ENCODE data around the gene QSER1.

Gene QSER1

DNA sequence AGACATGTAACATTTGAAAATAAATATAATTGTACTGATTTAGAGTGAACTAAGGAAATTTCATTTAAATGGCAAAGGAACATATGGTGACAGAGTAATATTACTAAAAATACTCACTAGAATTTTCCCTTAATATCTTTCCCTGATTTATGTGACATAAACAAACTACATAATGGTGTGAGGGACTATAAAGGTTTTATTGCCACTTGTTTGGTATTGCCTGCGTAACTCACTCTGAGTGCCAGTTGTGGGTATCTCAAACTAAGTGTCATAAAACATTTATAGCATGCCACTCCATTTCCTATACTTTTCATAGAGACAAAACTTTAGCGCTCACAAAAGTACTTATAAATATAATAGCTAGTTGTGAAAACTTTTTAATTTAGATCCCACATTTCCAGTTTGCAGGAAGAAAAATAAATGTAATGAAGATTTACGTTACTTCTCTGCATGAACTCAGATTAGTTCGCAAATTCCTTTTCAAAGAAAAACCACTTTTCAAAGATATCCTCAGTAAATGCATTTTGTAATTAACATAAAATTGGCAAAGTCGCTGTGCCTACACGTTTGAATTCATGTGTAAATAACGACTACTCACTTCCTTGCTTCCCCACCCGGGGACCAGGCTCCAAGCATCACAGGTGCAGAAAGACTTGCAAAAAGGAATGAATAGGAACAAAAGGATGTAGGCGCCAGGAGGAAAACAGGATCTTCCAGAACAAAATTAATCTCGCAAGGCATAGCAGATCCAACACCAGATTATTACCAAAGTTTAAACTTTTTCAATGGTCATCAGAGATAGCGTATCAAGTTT, 1.6 kb upstream of the QSER1 start:
- Histone ChIP-seq H3K9ac (ENCODE audit: low read depth, low read length) (peak overlapping the region; percentile 96), H3K27ac (ENCODE audit: low read depth, low read length) (peak overlapping the region; percentile 100)

DNA sequence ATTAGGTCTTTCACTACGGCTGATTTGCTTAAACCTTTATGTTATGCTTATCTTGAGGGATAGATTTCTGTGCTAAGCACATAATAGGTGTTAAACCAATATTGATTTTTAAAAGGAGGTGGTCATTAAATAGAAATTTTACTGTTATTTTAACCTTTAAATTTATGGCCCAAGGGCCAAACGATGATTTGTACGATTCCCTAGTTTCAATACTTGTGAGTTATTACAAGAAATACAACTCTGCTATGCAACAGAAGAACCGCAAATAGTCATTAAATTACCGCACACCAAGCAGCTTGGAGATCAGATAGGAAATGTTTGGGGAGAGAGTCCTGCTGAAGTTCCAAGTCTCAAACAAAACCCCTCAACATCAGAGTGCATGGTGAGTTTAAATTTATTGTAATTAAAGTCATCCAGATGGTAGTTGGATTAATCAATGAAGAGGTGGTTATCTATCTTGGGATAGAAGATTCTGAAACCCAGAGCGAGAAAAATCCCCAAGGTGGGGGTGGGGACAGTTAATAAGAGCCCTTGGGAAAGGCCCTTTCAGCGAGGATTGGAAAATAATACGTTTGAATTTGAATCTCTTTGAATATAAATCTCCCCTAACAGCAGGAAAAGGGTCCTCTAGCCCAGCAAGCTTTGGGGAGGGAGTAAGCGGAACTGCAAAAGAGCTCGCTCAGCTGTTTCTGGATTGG, 805 bp upstream of the QSER1 start:
- Histone ChIP-seq H3K4me1 (ENCODE audit: insufficient read depth, low read length) (peaks cover 26% of the 10 kb centered on the region), H3K27ac (ENCODE audit: low read depth, low read length) (peak overlapping the region; percentile 100), H3K9me3 (ENCODE audit: insufficient read depth, low read depth, low read length) (peaks cover 5% of the 10 kb centered on the region; the same call in 1 of the 2 replicates), H3K4me3 (ENCODE audit: low read length) (peak overlapping the region; percentile 79), H3K9ac (ENCODE audit: low read depth, low read length) (peak overlapping the region; percentile 96), H3K27me3 (ENCODE audit: insufficient read depth, low read length) (no peaks in the 10 kb centered on the region), H3K36me3 (ENCODE audit: insufficient read depth, low read length) (peaks cover 8% of the 10 kb centered on the region)
- WGBS = 1% methylated on average over 5 of the region's 10 CpGs

More for the DNA sequence above, 1.6 kb upstream of the QSER1 start:
- Histone ChIP-seq H3K36me3 (ENCODE audit: insufficient read depth, low read length) (peaks cover 6% of the 10 kb centered on the region; the same call in 1 of the 2 replicates), H3K4me3 (ENCODE audit: low read length) (peak overlapping the region; percentile 79), H3K4me1 (ENCODE audit: insufficient read depth, low read length) (peaks cover 23% of the 10 kb centered on the region), H3K27me3 (ENCODE audit: insufficient read depth, low read length) (no peaks in the 10 kb centered on the region), H3K9me3 (ENCODE audit: insufficient read depth, low read depth, low read length) (peaks cover 5% of the 10 kb centered on the region; the same call in 1 of the 2 replicates)
- 3% methylated on average over 9 of the region's 11 CpGs for WGBS

DNA sequence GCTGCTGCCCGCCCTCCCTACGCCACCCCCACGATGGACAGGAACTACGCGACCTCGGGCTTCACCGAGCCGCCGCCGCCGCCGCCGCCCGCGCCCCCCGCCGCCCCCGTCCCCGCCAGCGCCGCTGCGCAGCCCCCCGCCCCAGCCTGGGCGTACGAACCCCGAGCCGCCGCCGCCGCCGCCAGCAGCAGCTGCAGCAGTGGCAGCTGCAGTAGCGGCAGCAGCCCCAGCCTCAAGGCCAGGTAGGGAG, 407 bp downstream of the QSER1 start:
- H3K9me3 ChIP-seq (ENCODE audit: insufficient read depth, low read depth, low read length) = peaks cover 5% of the 10 kb centered on the region; the same call in 1 of the 2 replicates
- no peaks in the 10 kb centered on the region for H3K27me3 ChIP-seq (ENCODE audit: insufficient read depth, low read length)
- H3K4me3 ChIP-seq (ENCODE audit: low read length) = peak overlapping the region; percentile 93
- H3K4me1 ChIP-seq (ENCODE audit: insufficient read depth, low read length) = peaks cover 35% of the 10 kb centered on the region
- peak overlapping the region; percentile 100 for H3K27ac ChIP-seq (ENCODE audit: low read depth, low read length)
- WGBS = under 1% methylated on average over 32 of the region's 32 CpGs
- H3K9ac ChIP-seq (ENCODE audit: low read depth, low read length) = peak overlapping the region; percentile 96
- H3K36me3 ChIP-seq (ENCODE audit: insufficient read depth, low read length) = peaks cover 12% of the 10 kb centered on the region

DNA sequence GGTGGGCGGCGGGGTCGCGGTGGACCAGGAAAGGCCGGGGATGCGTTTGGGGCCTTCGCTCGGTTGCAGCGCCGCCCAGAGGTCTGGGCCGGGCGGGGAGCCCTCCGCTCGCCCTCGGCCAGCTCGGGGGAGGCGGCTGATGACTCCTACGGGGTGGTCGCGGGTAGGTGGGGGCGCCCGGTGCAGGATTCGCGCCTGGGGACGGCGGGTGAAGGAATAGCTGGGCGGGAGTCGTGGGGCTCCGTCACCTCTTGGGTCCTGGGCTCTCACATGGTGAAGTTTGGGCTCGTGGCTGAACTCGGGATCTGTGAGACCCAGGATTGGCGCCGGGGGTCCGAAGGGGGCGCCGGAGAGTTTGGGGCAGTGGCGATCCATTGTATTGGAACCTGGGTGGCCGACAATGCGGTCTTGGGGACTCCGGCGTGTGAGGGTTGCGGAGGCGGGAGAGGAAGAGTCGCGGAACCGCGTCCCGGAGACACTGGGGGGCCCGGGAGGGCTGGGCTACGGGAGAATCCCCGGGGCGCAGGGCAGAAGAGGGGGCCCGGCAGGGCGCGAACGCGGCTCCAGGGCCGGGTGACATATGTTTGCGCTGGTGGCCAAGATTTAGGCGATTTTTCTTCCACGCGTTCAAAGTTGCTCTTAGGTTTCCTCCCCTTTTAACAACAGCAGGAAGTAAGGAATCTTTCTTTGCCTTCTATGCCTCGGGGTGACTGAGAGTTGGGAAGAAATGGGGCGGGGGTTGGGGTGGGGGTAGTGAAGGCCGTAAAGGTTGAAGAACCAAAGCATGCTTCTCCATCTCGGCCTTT, 935 bp downstream of the QSER1 start:
- WGBS = under 1% methylated on average over 66 of the region's 66 CpGs
- H3K4me3 ChIP-seq (ENCODE audit: low read length) = peak overlapping the region; percentile 93
- peak overlapping the region; percentile 100 for H3K27ac ChIP-seq (ENCODE audit: low read depth, low read length)

DNA sequence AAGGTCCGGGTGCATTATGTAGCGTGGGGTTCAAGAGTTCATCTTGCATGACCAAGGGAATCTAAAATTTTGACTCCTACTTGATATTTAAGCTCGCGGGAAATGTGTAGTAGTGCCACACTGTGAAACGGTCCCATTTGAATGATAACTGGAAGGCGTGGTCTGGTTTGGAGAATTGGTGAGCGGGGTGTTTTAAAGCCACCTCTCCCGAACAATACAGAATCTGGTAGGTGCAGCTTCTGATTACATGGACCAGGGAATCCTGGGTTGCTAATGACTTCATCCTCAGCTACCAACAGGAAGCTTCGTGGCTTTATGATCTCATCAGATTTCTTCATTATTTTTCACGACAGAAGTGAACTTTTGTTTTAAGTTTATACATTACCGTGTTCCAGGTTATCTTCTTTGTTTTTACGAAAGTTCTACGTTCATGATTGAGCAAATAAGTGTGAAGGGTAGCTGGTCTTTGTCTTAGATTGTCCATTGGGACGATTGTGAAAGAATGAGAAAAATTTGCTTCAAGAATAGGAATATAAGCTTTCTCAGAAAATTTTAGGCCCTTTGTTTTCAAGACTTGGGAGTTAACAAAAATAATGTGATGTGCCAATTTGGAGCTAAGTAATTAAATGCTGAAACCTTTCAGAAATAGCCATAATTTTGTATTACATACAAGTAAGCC, 1.7 kb downstream of the QSER1 start:
- WGBS = 1% methylated on average over 14 of the region's 14 CpGs
- Histone ChIP-seq H3K27ac (ENCODE audit: low read depth, low read length) (peak overlapping the region; percentile 100), H3K27me3 (ENCODE audit: insufficient read depth, low read length) (no peaks in the 10 kb centered on the region), H3K36me3 (ENCODE audit: insufficient read depth, low read length) (peaks cover 21% of the 10 kb centered on the region), H3K9ac (ENCODE audit: low read depth, low read length) (peak overlapping the region; percentile 96), H3K9me3 (ENCODE audit: insufficient read depth, low read depth, low read length) (no peaks in the 10 kb centered on the region), H3K4me1 (ENCODE audit: insufficient read depth, low read length) (peaks cover 37% of the 10 kb centered on the region), H3K4me3 (ENCODE audit: low read length) (peak overlapping the region; percentile 93)

More for the DNA sequence above, 935 bp downstream of the QSER1 start:
- H3K9me3 ChIP-seq (ENCODE audit: insufficient read depth, low read depth, low read length) = peaks cover 5% of the 10 kb centered on the region; the same call in 1 of the 2 replicates
- H3K27me3 ChIP-seq (ENCODE audit: insufficient read depth, low read length) = no peaks in the 10 kb centered on the region
- peaks cover 35% of the 10 kb centered on the region for H3K4me1 ChIP-seq (ENCODE audit: insufficient read depth, low read length)
- peak overlapping the region; percentile 96 for H3K9ac ChIP-seq (ENCODE audit: low read depth, low read length)
- peaks cover 13% of the 10 kb centered on the region for H3K36me3 ChIP-seq (ENCODE audit: insufficient read depth, low read length)

DNA sequence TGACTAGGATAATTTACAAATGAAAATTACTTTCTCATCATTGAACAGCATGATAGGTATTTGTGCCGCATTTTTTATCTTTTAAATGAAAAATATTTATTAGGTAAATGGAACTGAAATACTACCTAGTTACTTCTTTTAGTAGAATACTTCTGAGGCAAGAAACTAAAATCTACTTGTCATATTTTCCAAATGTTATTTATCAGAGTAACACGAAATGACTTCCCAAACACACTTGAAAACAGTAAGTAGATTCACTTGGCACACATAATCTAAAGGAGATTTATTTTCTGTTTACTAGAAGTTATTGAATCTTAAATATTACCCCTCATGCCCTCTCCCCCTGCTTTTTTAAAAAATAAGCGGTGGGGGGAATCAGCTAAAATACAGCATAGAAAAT, 2.3 kb downstream of the QSER1 start:
- H3K9ac ChIP-seq (ENCODE audit: low read depth, low read length) = peak overlapping the region; percentile 96
- H3K27ac ChIP-seq (ENCODE audit: low read depth, low read length) = peak overlapping the region; percentile 100; the same call in 1 of the 2 replicates
- H3K27me3 ChIP-seq (ENCODE audit: insufficient read depth, low read length) = no peaks in the 10 kb centered on the region
- peaks cover 41% of the 10 kb centered on the region for H3K4me1 ChIP-seq (ENCODE audit: insufficient read depth, low read length)
- 29% methylated on average over 1 of the region's 3 CpGs for WGBS
- peaks cover 27% of the 10 kb centered on the region for H3K36me3 ChIP-seq (ENCODE audit: insufficient read depth, low read length)
- H3K9me3 ChIP-seq (ENCODE audit: insufficient read depth, low read depth, low read length) = no peaks in the 10 kb centered on the region
- peak overlapping the region; percentile 93 for H3K4me3 ChIP-seq (ENCODE audit: low read length)

DNA sequence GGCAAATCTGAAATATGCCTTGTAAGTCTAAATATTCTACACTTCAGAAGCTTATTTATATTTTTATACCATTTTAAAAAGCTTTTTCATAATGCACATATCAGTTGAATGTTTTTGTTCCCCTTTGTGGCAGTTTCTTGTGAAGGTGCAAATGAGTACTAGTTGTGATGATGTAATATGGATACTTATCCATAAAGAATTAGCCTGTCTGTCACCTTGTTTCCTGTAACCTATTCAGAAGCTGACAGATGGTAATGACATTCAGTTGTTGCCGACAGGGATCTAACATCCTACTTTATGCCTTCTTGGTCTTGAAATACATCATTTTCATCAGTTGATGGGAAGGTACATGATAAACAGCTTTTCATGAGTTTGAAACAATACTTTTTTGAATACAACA, 2.9 kb downstream of the QSER1 start:
- Histone ChIP-seq H3K36me3 (ENCODE audit: insufficient read depth, low read length) (peaks cover 28% of the 10 kb centered on the region), H3K4me1 (ENCODE audit: insufficient read depth, low read length) (peaks cover 39% of the 10 kb centered on the region)
- 45% methylated on average over 1 of the region's 1 CpG for WGBS

DNA sequence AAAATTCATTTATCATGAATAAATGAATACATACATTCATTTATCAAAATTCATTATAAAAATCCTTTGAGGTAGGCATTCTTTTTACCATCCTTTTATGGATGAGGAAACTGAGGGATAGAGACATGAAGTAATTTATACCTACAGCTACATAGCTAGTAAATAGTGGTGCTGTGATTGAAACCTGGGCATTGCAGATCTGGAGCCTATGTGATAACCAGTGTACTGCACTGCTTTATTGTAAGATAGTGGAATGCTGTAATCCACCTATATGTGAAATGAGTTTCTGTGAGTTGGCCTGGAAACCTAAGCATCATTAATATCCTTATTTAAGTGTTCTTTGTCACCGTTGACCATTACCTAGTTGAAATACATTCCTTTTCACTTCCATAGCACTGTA, 4.5 kb downstream of the QSER1 start:
- Histone ChIP-seq H3K36me3 (ENCODE audit: insufficient read depth, low read length) (peaks cover 33% of the 10 kb centered on the region), H3K4me3 (ENCODE audit: low read length) (no peak overlapping the region)
- 92% methylated on average over 1 of the region's 1 CpG for WGBS

More for the DNA sequence above, 2.9 kb downstream of the QSER1 start:
- no peak overlapping the region for H3K9ac ChIP-seq (ENCODE audit: low read depth, low read length)
- no peak overlapping the region for H3K27ac ChIP-seq (ENCODE audit: low read depth, low read length)
- H3K4me3 ChIP-seq (ENCODE audit: low read length) = peak overlapping the region; percentile 93
- H3K27me3 ChIP-seq (ENCODE audit: insufficient read depth, low read length) = no peaks in the 10 kb centered on the region
- no peaks in the 10 kb centered on the region for H3K9me3 ChIP-seq (ENCODE audit: insufficient read depth, low read depth, low read length)

DNA sequence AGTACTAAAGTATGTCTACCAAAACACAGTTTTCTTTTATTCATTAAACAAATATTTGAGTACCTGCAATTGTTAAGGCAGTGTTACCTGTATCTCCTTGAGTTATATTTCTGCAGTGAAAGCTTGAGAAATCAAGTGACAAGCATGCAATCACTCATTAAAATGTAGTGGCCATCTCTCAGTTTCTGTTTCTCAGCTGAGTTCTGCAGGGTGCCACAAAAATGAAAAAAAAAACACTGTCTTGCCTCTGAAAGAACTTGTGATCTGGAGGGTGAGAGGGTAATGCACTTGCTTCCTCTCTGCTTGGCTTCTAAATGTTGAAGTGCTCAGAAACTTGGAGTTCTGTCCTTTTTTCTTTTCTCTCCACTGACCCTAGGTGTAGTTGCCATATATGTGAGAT, 6.8 kb downstream of the QSER1 start:
- H3K4me1 ChIP-seq (ENCODE audit: insufficient read depth, low read length) = peaks cover 37% of the 10 kb centered on the region
- H3K27me3 ChIP-seq (ENCODE audit: insufficient read depth, low read length) = no peaks in the 10 kb centered on the region
- H3K9me3 ChIP-seq (ENCODE audit: insufficient read depth, low read depth, low read length) = no peaks in the 10 kb centered on the region
- no peak overlapping the region for H3K27ac ChIP-seq (ENCODE audit: low read depth, low read length)
- H3K36me3 ChIP-seq (ENCODE audit: insufficient read depth, low read length) = peaks cover 37% of the 10 kb centered on the region
- no peak overlapping the region for H3K4me3 ChIP-seq (ENCODE audit: low read length)
- H3K9ac ChIP-seq (ENCODE audit: low read depth, low read length) = no peak overlapping the region

More for the DNA sequence above, 4.5 kb downstream of the QSER1 start:
- Histone ChIP-seq H3K4me1 (ENCODE audit: insufficient read depth, low read length) (peaks cover 31% of the 10 kb centered on the region), H3K9me3 (ENCODE audit: insufficient read depth, low read depth, low read length) (no peaks in the 10 kb centered on the region), H3K27ac (ENCODE audit: low read depth, low read length) (no peak overlapping the region), H3K27me3 (ENCODE audit: insufficient read depth, low read length) (no peaks in the 10 kb centered on the region), H3K9ac (ENCODE audit: low read depth, low read length) (no peak overlapping the region)

DNA sequence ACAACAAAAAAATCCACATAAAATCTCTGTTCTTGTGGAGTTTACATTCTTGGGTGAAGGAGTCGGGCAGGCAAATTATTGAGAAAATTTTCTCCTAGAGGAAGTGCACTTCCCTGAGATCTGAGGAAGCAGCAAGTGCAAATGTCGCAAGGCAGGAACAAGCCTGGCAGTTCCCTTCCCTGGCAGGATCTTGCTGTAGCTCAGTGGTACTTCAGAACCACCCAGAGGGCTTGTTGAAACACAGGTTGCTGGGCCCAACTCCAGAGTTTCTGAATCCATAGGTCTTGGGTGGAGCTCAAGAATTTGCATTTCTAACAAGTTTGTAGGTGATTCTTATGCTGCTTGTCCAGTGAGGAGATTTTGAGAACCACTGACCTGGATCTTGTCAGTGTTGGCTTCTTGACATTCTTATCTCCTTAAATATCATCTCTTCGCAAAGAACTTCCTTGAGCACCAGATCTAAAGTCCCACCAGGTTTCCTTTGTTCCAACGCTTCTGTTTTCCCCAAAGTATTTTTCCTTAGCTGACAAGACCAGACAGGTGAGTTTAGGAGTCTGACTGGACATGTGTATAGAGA, 9.6 kb downstream of the QSER1 start:
- Histone ChIP-seq H3K27me3 (ENCODE audit: insufficient read depth, low read length) (no peaks in the 10 kb centered on the region), H3K36me3 (ENCODE audit: insufficient read depth, low read length) (peaks cover 34% of the 10 kb centered on the region), H3K27ac (ENCODE audit: low read depth, low read length) (no peak overlapping the region), H3K9me3 (ENCODE audit: insufficient read depth, low read depth, low read length) (no peaks in the 10 kb centered on the region), H3K4me3 (ENCODE audit: low read length) (no peak overlapping the region), H3K4me1 (ENCODE audit: insufficient read depth, low read length) (peaks cover 25% of the 10 kb centered on the region), H3K9ac (ENCODE audit: low read depth, low read length) (no peak overlapping the region)
- WGBS = 95% methylated on average over 4 of the region's 4 CpGs

All from HUES64 (cell line).